Measurements from ENCODE around the gene TMEM8B.

The TMEM8B gene

DNA sequence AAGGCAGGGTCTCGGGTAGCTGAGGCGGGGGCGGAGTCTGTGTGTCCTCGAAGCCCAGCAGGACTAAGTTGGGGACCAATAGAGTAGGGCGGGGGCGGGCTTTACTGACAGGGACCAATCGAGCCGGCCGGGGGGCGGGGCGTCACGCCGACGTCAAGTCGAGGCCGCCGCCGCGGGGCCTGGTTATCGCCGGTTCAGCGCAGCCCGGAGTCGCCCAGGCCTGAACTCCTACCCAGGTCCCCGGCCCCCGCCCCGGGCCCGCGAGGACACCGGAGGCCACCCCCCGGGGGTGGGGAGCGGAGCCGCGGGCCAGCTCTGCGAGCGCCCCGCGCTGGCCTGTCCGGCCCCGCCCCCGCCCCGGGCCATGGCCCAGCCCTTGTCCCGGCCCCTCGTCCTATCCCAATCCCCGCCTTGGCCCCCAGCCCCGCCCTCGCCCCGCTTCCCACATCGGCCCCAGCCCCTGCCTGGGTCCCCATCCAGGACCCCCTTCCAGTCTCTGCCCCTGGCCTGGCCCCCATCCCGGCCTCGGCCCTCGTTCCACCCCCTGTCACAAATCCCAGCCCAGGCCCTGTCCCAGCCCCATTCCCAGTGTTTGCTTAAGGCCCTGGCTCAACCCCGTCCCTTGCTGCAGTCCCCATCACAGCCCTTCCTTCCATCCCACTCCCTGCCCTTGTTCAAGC, at the start of gene TMEM8B:
Gene TMEM8B (plus strand): TSS at position 145 of the 680 bp plus-strand sequence. CDS start 220 bp downstream, at position 365.
- peak within 1 kb of the TSS; percentile 69 to 72 for H3K4me3 ChIP-seq (replicated peaks in 1 of 2; ENCODE audit: low read depth in 2 of 2, low read length in 2 of 2)
- TF ChIP-seq, protein P1, sequence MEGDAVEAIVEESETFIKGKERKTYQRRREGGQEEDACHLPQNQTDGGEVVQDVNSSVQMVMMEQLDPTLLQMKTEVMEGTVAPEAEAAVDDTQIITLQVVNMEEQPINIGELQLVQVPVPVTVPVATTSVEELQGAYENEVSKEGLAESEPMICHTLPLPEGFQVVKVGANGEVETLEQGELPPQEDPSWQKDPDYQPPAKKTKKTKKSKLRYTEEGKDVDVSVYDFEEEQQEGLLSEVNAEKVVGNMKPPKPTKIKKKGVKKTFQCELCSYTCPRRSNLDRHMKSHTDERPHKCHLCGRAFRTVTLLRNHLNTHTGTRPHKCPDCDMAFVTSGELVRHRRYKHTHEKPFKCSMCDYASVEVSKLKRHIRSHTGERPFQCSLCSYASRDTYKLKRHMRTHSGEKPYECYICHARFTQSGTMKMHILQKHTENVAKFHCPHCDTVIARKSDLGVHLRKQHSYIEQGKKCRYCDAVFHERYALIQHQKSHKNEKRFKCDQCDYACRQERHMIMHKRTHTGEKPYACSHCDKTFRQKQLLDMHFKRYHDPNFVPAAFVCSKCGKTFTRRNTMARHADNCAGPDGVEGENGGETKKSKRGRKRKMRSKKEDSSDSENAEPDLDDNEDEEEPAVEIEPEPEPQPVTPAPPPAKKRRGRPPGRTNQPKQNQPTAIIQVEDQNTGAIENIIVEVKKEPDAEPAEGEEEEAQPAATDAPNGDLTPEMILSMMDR (IDR thresholded peaks at IDR 0.05; ENCODE audit: low read depth, low read length): no peak
- peak; percentile 87 to 95 for DNase-seq (ENCODE audit: low read depth in 2 of 2)

DNA sequence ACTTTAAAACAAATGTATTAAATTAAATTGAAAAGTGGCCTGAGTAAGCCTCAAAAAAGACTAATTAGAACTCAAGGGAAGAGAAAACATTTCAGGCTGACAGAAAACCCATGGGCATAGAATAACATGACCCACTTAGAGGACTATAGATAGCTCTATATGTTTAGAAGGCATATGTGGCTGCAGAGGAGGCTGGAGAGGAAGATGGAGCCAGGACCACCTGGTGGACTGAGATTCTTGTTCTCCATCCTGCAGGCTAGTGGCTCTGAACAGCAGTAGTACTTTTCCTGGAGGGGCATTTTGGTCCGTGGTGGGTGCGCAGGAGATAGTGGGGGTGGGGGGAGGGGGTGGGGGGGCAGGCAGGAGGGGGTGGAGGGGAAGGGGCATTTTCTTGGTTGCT, 48.0 kb upstream of the TMEM8B start:
- TF ChIP-seq, protein P1 (IDR thresholded peaks at IDR 0.05; ENCODE audit: low read depth, low read length): no peak
- no peak overlapping the region for H3K4me3 ChIP-seq (replicated peaks in 1 of 2; ENCODE audit: low read depth in 2 of 2, low read length in 2 of 2)
- no peak for DNase-seq (ENCODE audit: low read depth in 2 of 2)

DNA sequence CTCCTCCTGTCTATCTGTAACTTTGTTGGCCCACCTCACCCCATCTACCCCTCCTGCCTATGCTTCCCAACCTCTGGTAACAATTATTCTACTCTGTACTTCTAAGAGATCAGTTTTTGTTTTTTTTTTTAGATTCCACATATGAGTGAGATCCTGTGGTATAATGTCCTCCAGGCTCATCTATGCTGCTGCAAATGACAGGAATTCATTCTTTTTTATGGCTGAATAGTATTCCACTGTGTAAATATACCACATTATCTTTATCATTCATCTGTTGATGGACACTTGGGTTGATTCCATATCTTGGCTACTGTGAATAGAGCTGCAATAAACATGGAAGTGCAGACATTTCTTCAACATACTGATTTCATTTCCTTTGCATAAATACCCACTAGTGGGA, 45.6 kb upstream of the TMEM8B start:
- TF ChIP-seq, protein P1 (IDR thresholded peaks at IDR 0.05; ENCODE audit: low read depth, low read length): no peak
- no peak overlapping the region for H3K4me3 ChIP-seq (replicated peaks in 1 of 2; ENCODE audit: low read depth in 2 of 2, low read length in 2 of 2)
- DNase-seq (ENCODE audit: low read depth in 2 of 2): no peak

DNA sequence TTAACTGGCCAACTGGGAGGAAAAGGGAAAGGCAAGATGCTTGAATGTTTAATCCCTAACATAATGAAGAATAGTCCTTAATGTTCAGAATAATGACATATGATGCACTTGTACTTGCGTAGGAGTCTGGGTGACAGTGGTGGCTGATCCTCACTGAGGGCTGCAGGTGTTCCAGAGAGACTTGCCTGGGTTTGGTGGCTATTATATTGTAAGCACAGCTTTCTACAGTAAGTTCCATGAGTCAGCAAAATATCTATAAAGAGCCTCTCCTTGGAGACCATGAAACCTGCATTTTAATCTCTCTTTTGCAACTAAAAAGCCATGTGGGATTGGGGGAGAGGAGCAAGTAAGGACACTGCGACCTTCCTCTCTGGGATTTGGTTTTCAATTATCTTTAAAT, 39.5 kb upstream of the TMEM8B start:
- DNase-seq (ENCODE audit: low read depth in 2 of 2): no peak
- TF ChIP-seq, protein P1 (IDR thresholded peaks at IDR 0.05; ENCODE audit: low read depth, low read length): no peak
- no peak overlapping the region for H3K4me3 ChIP-seq (replicated peaks in 1 of 2; ENCODE audit: low read depth in 2 of 2, low read length in 2 of 2)

DNA sequence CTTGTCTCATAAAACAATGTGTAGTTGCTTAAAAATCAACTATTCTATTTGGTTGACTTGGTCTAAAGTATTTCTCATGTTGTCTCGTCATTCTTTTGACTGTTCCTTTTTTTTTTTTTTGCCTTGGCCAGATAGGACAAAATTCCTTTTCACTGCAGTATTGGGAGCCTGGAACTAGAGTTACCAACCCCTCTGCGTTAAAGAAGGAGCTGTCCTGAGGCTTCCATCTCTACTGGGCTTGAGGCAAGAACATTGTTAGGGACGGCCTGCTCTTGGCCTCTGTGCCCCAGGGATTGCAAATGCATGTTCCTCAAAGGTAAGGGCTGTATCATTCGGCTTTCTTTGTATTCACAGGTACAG, 39.0 kb upstream of the TMEM8B start:
- TF ChIP-seq, protein P1 (IDR thresholded peaks at IDR 0.05; ENCODE audit: low read depth, low read length): no peak
- no peak overlapping the region for H3K4me3 ChIP-seq (replicated peaks in 1 of 2; ENCODE audit: low read depth in 2 of 2, low read length in 2 of 2)
- DNase-seq (ENCODE audit: low read depth in 2 of 2): no peak

DNA sequence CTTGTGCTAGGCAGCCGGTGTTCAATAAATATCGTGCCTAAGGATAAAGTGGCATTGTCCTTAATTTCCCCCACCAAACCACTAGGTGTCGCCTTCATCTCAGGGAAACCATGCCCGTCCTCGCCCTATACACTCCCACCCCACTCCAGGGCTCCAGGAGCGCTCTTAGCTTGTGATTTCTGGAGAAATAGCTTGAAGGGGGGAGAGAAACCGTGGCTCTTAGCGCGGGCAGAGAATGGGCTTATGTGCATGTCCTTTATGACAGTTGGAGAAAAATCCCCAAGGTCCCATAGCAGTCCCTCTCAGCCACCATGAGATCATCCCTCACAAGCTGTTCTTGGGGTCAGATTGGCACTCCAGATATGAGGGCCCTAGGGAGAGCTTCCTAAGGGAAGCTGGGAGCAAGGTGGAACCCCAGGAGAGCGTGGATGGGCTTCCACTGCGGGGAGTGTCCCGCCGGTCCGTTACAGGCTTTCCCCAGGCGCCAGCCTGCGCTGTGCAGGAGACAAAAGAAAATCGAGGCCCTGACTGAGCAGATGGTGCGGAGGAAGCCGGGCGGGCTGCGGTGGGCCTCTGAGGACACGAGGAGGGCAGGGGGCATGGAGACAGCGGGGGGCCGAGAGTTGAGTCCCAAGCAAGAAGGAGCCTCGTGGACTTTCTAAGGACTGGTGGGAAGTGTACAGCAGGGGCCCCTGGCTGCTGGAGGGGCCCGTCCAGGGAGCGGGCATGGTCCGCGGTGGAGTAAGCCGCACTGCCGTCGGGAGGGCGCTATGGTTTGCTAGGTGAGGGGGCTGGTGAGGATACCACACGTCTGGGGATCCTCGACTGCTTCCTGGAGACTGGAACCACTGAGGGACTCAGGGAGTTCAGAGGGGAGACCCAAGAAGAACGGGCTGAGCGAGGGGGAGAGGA, 38.4 kb upstream of the TMEM8B start:
- DNase-seq (ENCODE audit: low read depth in 2 of 2): peak; percentile 91 to 93
- H3K4me3 ChIP-seq (replicated peaks in 1 of 2; ENCODE audit: low read depth in 2 of 2, low read length in 2 of 2): no peak overlapping the region
- TF ChIP-seq, protein P1 (IDR thresholded peaks at IDR 0.05; ENCODE audit: low read depth, low read length): peak; percentile 86
